ENCODE results near the gene PPP6R3.
"Not testable (repeated sequence)": the region's sequence is repeated elsewhere in the genome, so short reads cannot be mapped to it uniquely, and the experiment has no call there.

GRCh38 chr11:68632375-68632774 is 171.8 kb downstream of the PPP6R3 start:
- not testable (repeated sequence) for TF ChIP-seq CTCF (IDR thresholded peaks at IDR 0.05; ENCODE audit: low read length); EZH2 (IDR thresholded peaks at IDR 0.05; ENCODE audit: borderline replicate concordance, low read length)

Data from OCI-LY1 (cell line).